GM12873 (cell line): ENCODE measurements around the gene TRPM7.

ENCODE experiments used
- TF ChIP-seq, protein P1 (sequence below): IDR thresholded peaks from 2 replicates; pipeline ENCODE4 v1.5.1; 2012; ENCODE audit warnings: low read depth, mild to moderate bottlenecking, moderate library complexity, low read length, control low read depth; ENCODE audit not compliant: insufficient read depth; ENCODE audit errors: missing control alignments

TRPM7 gene

DNA sequence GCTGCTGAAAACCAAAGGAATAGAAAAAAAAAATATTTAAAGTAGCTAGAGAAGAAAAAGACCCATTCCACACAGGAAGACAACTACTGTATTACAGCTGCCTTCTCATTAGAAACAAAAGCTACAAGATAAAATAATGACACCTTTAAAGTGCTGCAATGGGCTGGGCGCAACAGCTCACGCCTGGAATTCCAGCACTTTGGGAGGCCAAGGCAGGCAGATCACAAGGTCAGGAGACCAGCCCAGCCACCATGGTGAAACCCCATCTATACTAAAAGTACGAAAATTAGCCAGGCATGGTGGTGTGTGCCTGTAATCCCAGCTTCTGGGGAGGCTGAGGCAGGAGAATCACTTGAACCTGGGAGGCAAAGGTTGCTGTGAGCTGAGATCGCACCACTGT lies 31.0 kb downstream of the TRPM7 start:
- TF ChIP-seq, protein P1, sequence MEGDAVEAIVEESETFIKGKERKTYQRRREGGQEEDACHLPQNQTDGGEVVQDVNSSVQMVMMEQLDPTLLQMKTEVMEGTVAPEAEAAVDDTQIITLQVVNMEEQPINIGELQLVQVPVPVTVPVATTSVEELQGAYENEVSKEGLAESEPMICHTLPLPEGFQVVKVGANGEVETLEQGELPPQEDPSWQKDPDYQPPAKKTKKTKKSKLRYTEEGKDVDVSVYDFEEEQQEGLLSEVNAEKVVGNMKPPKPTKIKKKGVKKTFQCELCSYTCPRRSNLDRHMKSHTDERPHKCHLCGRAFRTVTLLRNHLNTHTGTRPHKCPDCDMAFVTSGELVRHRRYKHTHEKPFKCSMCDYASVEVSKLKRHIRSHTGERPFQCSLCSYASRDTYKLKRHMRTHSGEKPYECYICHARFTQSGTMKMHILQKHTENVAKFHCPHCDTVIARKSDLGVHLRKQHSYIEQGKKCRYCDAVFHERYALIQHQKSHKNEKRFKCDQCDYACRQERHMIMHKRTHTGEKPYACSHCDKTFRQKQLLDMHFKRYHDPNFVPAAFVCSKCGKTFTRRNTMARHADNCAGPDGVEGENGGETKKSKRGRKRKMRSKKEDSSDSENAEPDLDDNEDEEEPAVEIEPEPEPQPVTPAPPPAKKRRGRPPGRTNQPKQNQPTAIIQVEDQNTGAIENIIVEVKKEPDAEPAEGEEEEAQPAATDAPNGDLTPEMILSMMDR: no peak

DNA sequence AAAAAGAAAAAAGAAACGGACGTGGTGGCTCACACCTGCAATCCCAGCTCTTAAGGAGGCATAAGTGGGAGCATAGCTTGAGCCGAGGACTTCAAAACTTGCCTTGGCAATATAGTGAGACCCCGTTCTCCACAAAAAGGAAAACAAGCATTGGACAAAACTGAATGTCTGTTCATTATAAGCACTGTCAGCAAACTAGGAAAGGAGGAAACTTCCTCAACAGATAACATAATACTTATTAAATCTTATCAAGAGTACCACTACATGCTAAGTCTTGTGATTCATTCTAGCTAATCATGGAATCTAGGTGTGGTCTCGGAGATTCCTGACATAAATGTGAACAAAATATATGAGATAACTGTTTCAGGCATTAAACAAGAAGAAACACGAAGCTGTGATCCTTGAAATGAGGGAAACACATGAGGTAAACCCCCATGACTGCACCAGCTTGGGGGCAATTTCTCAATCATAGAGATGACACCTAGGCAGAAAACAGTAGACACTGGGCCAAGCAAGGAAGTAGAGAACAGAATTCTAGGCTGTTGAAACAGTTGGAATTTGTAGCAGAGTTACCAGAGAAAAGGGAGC lies 33.3 kb downstream of the TRPM7 start:
- TF ChIP-seq, protein P1: no peak

DNA sequence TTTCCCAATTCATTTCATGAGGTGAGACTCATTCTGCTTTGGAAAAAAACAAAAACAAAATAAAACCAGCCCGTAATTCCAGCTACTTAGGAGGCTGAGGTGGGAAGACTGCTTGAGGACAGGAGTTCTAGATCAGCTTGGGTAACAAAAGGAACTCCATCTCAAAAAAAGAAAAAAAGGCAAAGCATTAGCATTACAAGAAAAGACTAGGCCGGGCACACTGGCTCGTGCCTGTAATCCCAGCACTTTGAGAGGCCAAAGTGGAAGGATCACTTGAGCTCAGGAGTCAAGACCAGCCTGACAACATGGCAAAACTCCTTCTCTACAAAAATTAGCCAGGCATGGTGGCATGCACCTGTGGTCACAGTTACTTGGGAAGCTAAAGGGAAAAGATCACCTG lies 33.9 kb downstream of the TRPM7 start:
- TF ChIP-seq, protein P1: no peak

DNA sequence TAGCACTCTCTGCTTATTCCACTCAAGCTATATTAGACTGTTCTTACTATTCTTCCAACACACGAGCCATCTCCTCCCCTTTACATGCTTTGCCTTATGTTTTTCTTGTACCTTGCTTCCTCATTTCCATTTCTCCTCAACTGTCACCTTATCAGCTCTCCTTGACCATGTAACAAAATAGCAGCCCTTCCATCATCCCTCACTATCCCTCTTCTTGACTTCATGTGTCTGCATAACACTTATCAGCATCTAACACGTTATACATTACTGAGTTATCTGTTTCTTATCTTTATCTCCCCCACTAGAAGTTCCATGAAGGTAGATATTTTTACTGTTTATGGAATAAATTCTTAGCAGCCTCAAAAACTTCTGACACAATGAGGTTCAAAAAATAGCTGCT lies 45.3 kb downstream of the TRPM7 start:
- TF ChIP-seq, protein P1: no peak

DNA sequence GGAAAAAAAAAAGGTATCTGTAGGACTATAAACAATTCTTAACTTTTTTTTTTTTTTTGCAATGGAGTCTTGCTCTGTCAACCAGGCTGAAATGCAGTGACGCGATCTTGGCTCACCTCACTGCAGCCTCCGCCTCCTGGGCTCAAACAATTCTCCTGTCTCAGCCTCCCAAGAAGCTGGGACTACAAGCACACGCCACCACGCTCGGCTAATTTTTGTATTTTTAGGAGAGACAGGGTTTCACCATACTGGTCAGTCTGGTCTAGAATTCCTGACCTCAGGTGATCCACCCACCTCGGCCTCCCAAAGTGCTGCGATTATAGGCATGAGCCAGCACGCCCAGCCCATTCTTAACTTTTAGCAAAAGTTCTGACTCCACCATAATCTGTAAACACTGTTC lies 50.5 kb downstream of the TRPM7 start:
- TF ChIP-seq, protein P1: no peak

DNA sequence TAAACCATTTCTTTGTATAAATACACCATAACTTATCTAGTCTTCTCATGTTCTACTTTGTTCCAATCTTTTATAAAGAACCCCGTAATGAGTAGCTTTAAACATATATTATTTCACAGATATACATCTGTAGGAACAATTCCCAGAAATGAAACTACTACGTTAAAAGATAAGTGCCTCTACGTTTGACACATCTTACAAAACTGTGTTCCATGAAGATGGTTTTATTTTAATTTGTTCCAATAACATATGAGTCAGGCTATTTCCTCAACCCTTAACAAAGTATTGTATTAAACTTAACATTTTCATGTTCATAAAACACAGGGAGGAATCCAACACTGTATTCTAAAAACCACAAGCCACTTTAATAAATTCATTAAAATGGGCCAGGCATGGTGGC lies 52.9 kb downstream of the TRPM7 start:
- TF ChIP-seq, protein P1: no peak

DNA sequence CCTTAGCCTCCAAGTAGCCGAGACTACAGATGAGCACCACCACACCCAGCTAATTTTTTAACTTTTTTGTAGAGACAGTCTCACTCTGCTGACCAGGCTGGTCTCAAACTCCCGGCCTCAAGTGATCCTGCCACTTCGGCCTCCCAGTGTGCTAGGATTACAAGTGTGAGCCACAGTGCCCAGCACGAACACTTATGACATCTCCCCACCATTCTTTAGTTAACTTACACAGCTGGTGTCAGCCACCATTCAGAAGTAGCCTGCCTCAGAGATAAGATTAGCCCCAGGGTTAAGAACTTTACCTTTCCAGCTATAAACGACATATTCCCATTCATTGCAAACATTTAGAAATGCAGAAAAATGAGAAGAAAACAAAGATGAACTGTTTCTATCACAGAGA lies 58.2 kb downstream of the TRPM7 start:
- TF ChIP-seq, protein P1: no peak
